Measurements from ENCODE around the gene ATG2A. TPM values are rescaled to one million over a fixed set of nuclear protein-coding genes. Genes with fewer than 3 reads are reported as not detected.
A peak's percentile ranks its signal among the peaks of the same experiment; 100 is the strongest.

ATG2A gene
- total RNA-seq, 1 donor from 2014 or later: 4.4 TPM

DNA sequence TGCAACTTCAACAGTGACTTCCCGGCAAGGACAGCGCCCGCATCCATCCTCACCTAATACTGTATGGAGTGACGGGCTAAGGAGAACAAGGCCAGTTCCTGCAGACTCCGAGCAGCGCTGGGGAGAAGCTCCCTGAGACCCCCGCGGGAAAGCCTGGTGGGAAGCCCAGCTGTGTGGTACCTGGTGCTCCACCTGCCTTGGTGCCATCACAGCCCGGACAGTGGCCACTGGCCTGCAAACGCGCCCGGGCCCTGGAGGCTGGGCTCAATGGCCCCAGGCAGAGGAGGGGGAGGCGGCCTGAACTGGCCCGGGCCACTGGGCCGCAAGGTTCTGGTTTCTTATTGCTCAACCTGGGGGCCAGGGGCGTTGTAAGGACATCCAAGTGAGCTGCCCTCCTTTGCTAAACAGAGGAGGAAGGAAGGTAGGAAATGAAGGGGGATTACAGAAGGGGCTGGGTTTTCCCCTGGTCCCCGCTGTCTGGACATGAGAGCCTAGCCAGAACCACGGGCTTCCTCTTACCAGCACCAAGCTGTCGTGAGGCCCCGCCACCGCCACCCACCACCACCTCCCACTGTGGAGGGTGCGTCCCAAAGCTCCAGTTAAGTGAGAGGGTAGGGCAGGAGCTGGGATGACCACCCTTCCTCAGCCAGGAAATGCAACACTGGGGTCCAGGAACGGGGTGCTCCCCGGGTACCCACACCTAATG is 64.1 kb downstream of the ATG2A start:
- Histone ChIP-seq H3K27me3 (no peaks in the 10 kb centered on the region), H4K20me1 (ENCODE audit: low read depth) (no peaks in the 10 kb centered on the region), H3F3A (ENCODE audit: low read depth) (no peaks in the 10 kb centered on the region), H3K4me2 (no peak overlapping the region), H3K79me2 (ENCODE audit: low read depth) (no peaks in the 10 kb centered on the region), H3K4me1 (no peaks in the 10 kb centered on the region), H3K36me3 (no peaks in the 10 kb centered on the region), H2AFZ (replicated peaks) (no peak overlapping the region), H3K4me3 (no peak overlapping the region), H3K9me3 (ENCODE audit: low read depth) (no peaks in the 10 kb centered on the region), H3K27ac (no peak overlapping the region), H3K9ac (no peak overlapping the region)
- TF ChIP-seq, protein P1, sequence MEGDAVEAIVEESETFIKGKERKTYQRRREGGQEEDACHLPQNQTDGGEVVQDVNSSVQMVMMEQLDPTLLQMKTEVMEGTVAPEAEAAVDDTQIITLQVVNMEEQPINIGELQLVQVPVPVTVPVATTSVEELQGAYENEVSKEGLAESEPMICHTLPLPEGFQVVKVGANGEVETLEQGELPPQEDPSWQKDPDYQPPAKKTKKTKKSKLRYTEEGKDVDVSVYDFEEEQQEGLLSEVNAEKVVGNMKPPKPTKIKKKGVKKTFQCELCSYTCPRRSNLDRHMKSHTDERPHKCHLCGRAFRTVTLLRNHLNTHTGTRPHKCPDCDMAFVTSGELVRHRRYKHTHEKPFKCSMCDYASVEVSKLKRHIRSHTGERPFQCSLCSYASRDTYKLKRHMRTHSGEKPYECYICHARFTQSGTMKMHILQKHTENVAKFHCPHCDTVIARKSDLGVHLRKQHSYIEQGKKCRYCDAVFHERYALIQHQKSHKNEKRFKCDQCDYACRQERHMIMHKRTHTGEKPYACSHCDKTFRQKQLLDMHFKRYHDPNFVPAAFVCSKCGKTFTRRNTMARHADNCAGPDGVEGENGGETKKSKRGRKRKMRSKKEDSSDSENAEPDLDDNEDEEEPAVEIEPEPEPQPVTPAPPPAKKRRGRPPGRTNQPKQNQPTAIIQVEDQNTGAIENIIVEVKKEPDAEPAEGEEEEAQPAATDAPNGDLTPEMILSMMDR (IDR thresholded peaks at IDR 0.05): no peak
- no peak for TF ChIP-seq EZH2 (IDR thresholded peaks at IDR 0.05)
- no peak for TF ChIP-seq EZH2phosphoT487 (IDR thresholded peaks at IDR 0.05)
- no peak overlapping the region for H3K4me3 Mint-ChIP-seq
- no peak for DNase-seq (ENCODE audit: low spot score)
- H3K27ac Mint-ChIP-seq: no peak overlapping the region
- peaks cover 2% of the 10 kb centered on the region for H3K36me3 Mint-ChIP-seq
- no peaks in the 10 kb centered on the region for H3K9me3 Mint-ChIP-seq
- H3K4me1 Mint-ChIP-seq: peaks cover 5% of the 10 kb centered on the region
- H3K27me3 Mint-ChIP-seq (ENCODE audit: insufficient read depth, low read depth): peaks cover 10% of the 10 kb centered on the region

DNA sequence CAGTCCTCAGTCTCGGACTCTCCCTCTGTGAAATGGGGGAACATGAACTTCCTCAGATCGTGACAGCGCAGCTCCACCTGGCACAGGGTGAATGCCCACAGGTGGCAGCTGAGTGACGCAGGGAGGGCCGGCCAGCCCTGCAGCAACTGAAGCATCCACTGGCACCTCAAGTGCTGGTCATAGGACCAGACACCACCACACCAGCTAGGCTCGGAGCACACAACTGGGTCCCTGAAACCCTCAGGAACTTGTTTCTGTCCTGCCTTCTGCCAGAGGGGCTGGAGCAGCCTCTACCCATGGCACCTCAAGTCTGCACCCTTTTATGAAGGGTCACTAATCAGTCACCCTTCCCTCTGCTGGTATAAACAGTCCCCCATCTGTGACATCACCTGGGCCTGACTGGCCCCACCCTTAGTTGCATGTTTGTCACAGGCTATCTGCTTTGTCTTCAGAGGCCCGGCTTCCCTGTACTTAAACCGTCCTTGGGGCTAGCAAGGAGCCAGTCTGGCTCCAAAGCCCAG is 65.1 kb downstream of the ATG2A start:
- Histone ChIP-seq H3K9me3 (ENCODE audit: low read depth) (no peaks in the 10 kb centered on the region), H3K27ac (no peak overlapping the region), H3K9ac (no peak overlapping the region), H3F3A (ENCODE audit: low read depth) (peaks cover 6% of the 10 kb centered on the region), H3K4me1 (no peaks in the 10 kb centered on the region), H4K20me1 (ENCODE audit: low read depth) (no peaks in the 10 kb centered on the region), H3K79me2 (ENCODE audit: low read depth) (no peaks in the 10 kb centered on the region), H3K4me3 (no peak overlapping the region), H2AFZ (replicated peaks) (no peak overlapping the region), H3K4me2 (no peak overlapping the region), H3K27me3 (no peaks in the 10 kb centered on the region), H3K36me3 (no peaks in the 10 kb centered on the region)
- Mint-ChIP-seq H3K9me3 (no peaks in the 10 kb centered on the region), H3K4me3 (no peak overlapping the region), H3K27me3 (ENCODE audit: insufficient read depth, low read depth) (peaks cover 12% of the 10 kb centered on the region), H3K27ac (peak overlapping the region; percentile 75), H3K4me1 (peaks cover 7% of the 10 kb centered on the region), H3K36me3 (peaks cover 2% of the 10 kb centered on the region)
- DNase-seq (ENCODE audit: low spot score): no peak
- no peak for TF ChIP-seq EZH2 (IDR thresholded peaks at IDR 0.05)
- no peak for TF ChIP-seq EZH2phosphoT487 (IDR thresholded peaks at IDR 0.05)
- TF ChIP-seq, protein P1 (IDR thresholded peaks at IDR 0.05): no peak

DNA sequence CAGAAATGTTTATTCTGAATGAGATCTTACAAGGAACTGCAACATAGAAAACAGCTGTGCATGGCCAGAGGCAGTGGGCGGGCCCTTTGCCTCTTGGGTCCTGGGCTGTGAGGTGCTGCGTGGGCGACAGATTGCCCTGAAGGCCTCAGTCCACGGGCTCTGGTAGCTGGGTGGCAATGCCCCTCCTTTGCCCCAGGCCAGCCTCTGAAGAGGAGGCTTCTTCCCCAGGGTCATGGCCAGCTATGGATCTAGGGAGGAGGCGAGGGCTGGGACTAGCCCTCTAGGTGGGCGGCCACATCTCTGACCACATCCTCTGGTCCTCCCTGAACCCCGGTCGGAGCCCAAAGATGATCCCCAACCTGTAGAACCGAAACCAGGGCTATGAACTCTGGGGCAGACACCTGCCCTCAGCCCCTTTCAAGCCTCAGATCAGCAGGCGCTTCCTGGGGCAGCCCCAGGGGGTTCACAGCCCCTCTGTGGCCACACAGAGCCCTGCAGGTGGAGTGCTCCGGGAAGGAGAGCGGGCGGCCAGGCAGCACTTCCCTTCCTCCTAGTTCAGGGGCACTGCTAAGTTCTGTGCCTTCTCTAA is 65.9 kb downstream of the ATG2A start:
- Mint-ChIP-seq H3K9me3 (no peaks in the 10 kb centered on the region), H3K4me1 (peaks cover 7% of the 10 kb centered on the region), H3K36me3 (peaks cover 2% of the 10 kb centered on the region), H3K27me3 (ENCODE audit: insufficient read depth, low read depth) (peaks cover 12% of the 10 kb centered on the region), H3K4me3 (no peak overlapping the region), H3K27ac (no peak overlapping the region)
- H2AFZ ChIP-seq (replicated peaks): no peak overlapping the region
- no peak for DNase-seq (ENCODE audit: low spot score)
- no peaks in the 10 kb centered on the region for H3K9me3 ChIP-seq (ENCODE audit: low read depth)
- H3F3A ChIP-seq (ENCODE audit: low read depth): peaks cover 14% of the 10 kb centered on the region
- H3K36me3 ChIP-seq: no peaks in the 10 kb centered on the region
- H3K79me2 ChIP-seq (ENCODE audit: low read depth): no peaks in the 10 kb centered on the region
- no peaks in the 10 kb centered on the region for H3K4me1 ChIP-seq
- TF ChIP-seq EZH2phosphoT487 (IDR thresholded peaks at IDR 0.05): no peak
- TF ChIP-seq EZH2 (IDR thresholded peaks at IDR 0.05): no peak
- TF ChIP-seq, protein P1 (IDR thresholded peaks at IDR 0.05): no peak
- no peaks in the 10 kb centered on the region for H4K20me1 ChIP-seq (ENCODE audit: low read depth)
- H3K4me3 ChIP-seq: no peak overlapping the region
- H3K27me3 ChIP-seq: no peaks in the 10 kb centered on the region
- H3K27ac ChIP-seq: no peak overlapping the region
- no peak overlapping the region for H3K9ac ChIP-seq
- no peak overlapping the region for H3K4me2 ChIP-seq
